ENCODE data around the gene EVC2.
A peak's percentile ranks its signal among the peaks of the same experiment; 100 is the strongest.

The EVC2 gene

GRCh38 chr4:5746829-5747737 is 38.7 kb upstream of the EVC2 start:
- no peak overlapping the region for H3K4me3 ChIP-seq (ENCODE audit: low read depth, low read length)
- TF ChIP-seq CTCF (IDR thresholded peaks at IDR 0.05; ENCODE audit: low read depth, low read length) = no peak
- peak; percentile 43 for DNase-seq (ENCODE audit: low read depth, low spot score)
- in situ Hi-C loops (cut with HindIII; ENCODE audit: low sequenced_read_pairs) = no loop called here

- in situ Hi-C loops (cut with HindIII; ENCODE audit: low sequenced_read_pairs) = no loop called here
- DNase-seq (ENCODE audit: low read depth, low spot score) = no peak
- H3K4me3 ChIP-seq (ENCODE audit: low read depth, low read length) = no peak overlapping the region
- no peak for TF ChIP-seq CTCF (IDR thresholded peaks at IDR 0.05; ENCODE audit: low read depth, low read length)
Measured at GRCh38 chr4:5746250-5746649, 37.9 kb upstream of the EVC2 start.

- DNase-seq (ENCODE audit: low read depth, low spot score) = no peak
- H3K4me3 ChIP-seq (ENCODE audit: low read depth, low read length) = no peak overlapping the region
- no peak for TF ChIP-seq CTCF (IDR thresholded peaks at IDR 0.05; ENCODE audit: low read depth, low read length)
- in situ Hi-C loops (cut with HindIII; ENCODE audit: low sequenced_read_pairs) = no loop called here
Measured at GRCh38 chr4:5742968-5743367, 34.6 kb upstream of the EVC2 start.

GRCh38 chr4:5742388-5742787 is 34.0 kb upstream of the EVC2 start:
- TF ChIP-seq CTCF (IDR thresholded peaks at IDR 0.05; ENCODE audit: low read depth, low read length) = no peak
- no peak overlapping the region for H3K4me3 ChIP-seq (ENCODE audit: low read depth, low read length)
- in situ Hi-C loops (cut with HindIII; ENCODE audit: low sequenced_read_pairs) = no loop called here
- no peak for DNase-seq (ENCODE audit: low read depth, low spot score)

GRCh38 chr4:5738061-5738460 is 29.7 kb upstream of the EVC2 start:
- in situ Hi-C loops (cut with HindIII; ENCODE audit: low sequenced_read_pairs) = no loop called here
- TF ChIP-seq CTCF (IDR thresholded peaks at IDR 0.05; ENCODE audit: low read depth, low read length) = no peak
- DNase-seq (ENCODE audit: low read depth, low spot score) = no peak
- no peak overlapping the region for H3K4me3 ChIP-seq (ENCODE audit: low read depth, low read length)

- in situ Hi-C loops (cut with HindIII; ENCODE audit: low sequenced_read_pairs) = no loop called here
- no peak for TF ChIP-seq CTCF (IDR thresholded peaks at IDR 0.05; ENCODE audit: low read depth, low read length)
- DNase-seq (ENCODE audit: low read depth, low spot score) = no peak
- no peak overlapping the region for H3K4me3 ChIP-seq (ENCODE audit: low read depth, low read length)
Measured at GRCh38 chr4:5735463-5735862, 27.1 kb upstream of the EVC2 start.

Data from astrocyte of the spinal cord (primary cell).